ENCODE results near the gene ZC3H14. TPM values are rescaled to one million over a fixed set of nuclear protein-coding genes. Genes with fewer than 3 reads are reported as not detected.

Gene ZC3H14
- total and polyA plus RNA-seq, 8 donors, result 16.2 to 37.1 (median 29.3) TPM

GRCh38 chr14:88631091-88631490, 68.3 kb downstream of the ZC3H14 start:
- 77 to 80% methylated on average over 3 of the region's 3 CpGs for WGBS, 2 donors
- H3K4me1 ChIP-seq, result no peaks in the 10 kb centered on the region

GRCh38 chr14:88632512-88632911, 69.7 kb downstream of the ZC3H14 start:
- Histone ChIP-seq H3K9me3 (no peaks in the 10 kb centered on the region), H3K4me1 (no peaks in the 10 kb centered on the region), H3K27me3 (no peaks in the 10 kb centered on the region), H3K36me3 (no peaks in the 10 kb centered on the region), H3K27ac (no peak overlapping the region), H3K4me3 (no peak overlapping the region)
- intact Hi-C loops (cut with DNase I), result no loop called here
- no peak for FAIRE-seq
- no peak for ATAC-seq
- TF ChIP-seq, protein P1, sequence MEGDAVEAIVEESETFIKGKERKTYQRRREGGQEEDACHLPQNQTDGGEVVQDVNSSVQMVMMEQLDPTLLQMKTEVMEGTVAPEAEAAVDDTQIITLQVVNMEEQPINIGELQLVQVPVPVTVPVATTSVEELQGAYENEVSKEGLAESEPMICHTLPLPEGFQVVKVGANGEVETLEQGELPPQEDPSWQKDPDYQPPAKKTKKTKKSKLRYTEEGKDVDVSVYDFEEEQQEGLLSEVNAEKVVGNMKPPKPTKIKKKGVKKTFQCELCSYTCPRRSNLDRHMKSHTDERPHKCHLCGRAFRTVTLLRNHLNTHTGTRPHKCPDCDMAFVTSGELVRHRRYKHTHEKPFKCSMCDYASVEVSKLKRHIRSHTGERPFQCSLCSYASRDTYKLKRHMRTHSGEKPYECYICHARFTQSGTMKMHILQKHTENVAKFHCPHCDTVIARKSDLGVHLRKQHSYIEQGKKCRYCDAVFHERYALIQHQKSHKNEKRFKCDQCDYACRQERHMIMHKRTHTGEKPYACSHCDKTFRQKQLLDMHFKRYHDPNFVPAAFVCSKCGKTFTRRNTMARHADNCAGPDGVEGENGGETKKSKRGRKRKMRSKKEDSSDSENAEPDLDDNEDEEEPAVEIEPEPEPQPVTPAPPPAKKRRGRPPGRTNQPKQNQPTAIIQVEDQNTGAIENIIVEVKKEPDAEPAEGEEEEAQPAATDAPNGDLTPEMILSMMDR (IDR thresholded peaks at IDR 0.05), result no peak
- no peak for DNase-seq
- 68 to 78% methylated on average over 2 of the region's 2 CpGs for WGBS, 2 donors

More at GRCh38 chr14:88631091-88631490, 68.3 kb downstream of the ZC3H14 start:
- DNase-seq, result no peak
- no peak for FAIRE-seq
- no peaks in the 10 kb centered on the region for H3K36me3 ChIP-seq
- no peaks in the 10 kb centered on the region for H3K9me3 ChIP-seq
- no peak overlapping the region for H3K4me3 ChIP-seq
- TF ChIP-seq, protein P1 (IDR thresholded peaks at IDR 0.05), result no peak
- H3K27ac ChIP-seq, result no peak overlapping the region
- intact Hi-C loops (cut with DNase I), result no loop called here
- ATAC-seq, result no peak
- no peaks in the 10 kb centered on the region for H3K27me3 ChIP-seq

DNA sequence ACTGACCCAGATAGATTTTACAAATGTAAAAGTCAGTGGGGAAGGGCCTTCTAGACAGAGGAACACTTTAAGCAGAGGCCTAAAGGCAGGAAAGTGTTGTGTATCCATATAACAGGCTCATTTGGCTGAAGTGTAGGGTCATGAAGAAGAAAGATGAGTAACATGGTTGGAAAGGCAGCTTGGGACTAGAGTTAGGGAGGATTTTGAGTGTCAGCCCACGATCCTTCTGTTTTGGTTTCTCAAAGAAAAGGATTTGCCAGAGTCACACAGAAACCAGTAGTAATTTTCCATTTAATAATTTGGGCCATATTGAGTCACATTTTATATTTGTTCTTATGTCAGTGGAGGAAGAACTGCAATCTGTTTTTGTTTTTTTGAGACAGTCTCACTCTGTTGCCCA, 76.4 kb downstream of the ZC3H14 start:
- Histone ChIP-seq H3K27ac (no peak overlapping the region), H3K4me3 (no peak overlapping the region), H3K27me3 (no peaks in the 10 kb centered on the region), H3K9me3 (no peaks in the 10 kb centered on the region), H3K36me3 (no peaks in the 10 kb centered on the region), H3K4me1 (no peaks in the 10 kb centered on the region)
- TF ChIP-seq, protein P1 (IDR thresholded peaks at IDR 0.05), result no peak
- DNase-seq (no peak), ATAC-seq (no peak), FAIRE-seq (no peak)
- WGBS, 2 donors, result 72 to 80% methylated on average over 1 of the region's 1 CpG
- intact Hi-C loops (cut with DNase I), result no loop called here

GRCh38 chr14:88660056-88660455, 97.2 kb downstream of the ZC3H14 start:
- ATAC-seq, result no peak
- 86 to 89% methylated on average over 5 of the region's 5 CpGs for WGBS, 2 donors
- no peak overlapping the region for H3K27ac ChIP-seq
- no peaks in the 10 kb centered on the region for H3K27me3 ChIP-seq
- intact Hi-C loops (cut with DNase I), result no loop called here
- H3K4me1 ChIP-seq, result no peaks in the 10 kb centered on the region
- H3K4me3 ChIP-seq, result no peak overlapping the region
- FAIRE-seq, result no peak
- no peak for DNase-seq
- H3K36me3 ChIP-seq, result no peaks in the 10 kb centered on the region
- TF ChIP-seq, protein P1 (IDR thresholded peaks at IDR 0.05), result no peak
- H3K9me3 ChIP-seq, result no peaks in the 10 kb centered on the region

DNA sequence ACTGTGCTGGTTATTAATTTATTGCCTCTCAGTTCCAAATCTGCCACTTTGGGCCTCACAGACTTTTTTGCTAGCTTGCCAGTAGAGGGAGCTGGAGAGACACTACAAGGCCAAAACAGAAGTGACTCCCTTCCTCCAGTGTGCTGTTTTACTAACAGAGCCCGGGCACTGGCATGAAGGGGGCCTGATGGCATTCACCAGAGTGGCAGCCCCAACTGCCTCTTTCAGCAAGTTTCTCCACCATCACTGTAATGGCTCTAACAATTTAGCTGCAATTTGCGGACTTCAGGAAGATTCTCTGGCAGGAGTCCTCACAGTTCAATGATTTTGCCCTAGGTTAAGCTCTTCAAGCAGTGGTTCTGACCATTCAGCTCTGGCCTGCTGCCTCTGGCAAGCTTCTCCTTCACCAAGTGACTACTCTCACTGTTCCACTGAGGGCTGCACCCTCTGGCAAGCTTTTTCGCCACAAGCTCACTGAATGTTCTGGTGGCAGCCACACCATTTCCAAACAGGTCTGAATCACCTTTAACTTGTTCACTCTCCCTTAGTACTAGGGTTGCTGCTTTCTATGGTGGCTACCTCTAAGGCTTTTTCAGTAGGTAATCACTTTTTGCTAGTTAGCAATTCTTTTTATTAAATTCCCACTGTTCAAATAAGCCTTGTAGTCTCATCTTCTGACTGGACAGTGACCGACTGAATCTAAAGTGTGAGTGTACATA, 104.9 kb downstream of the ZC3H14 start:
- H3K9me3 ChIP-seq, result no peaks in the 10 kb centered on the region
- H3K4me3 ChIP-seq, result no peak overlapping the region
- peak in 4 of 6 donors; percentile 18 to 62 (median 43) for DNase-seq
- no peak for FAIRE-seq
- peaks cover 0 to 3% (median 0%) of the 10 kb centered on the region in 3 donors for H3K4me1 ChIP-seq
- no peaks in the 10 kb centered on the region for H3K27me3 ChIP-seq
- ATAC-seq, result peak; percentile 63 to 98 (median 98)
- intact Hi-C loops (cut with DNase I), result no loop called here
- no peak overlapping the region for H3K27ac ChIP-seq
- WGBS, 2 donors, result 35 to 44% methylated on average over 4 of the region's 4 CpGs
- TF ChIP-seq, protein P1 (IDR thresholded peaks at IDR 0.05), result peak; percentile 40 to 78 (median 64)
- H3K36me3 ChIP-seq, result no peaks in the 10 kb centered on the region

Data from pancreas (tissue), 10 donors.